Suprapubic skin (tissue), 3 donors: ENCODE measurements around the gene URB1.

Experiments
- CTCF ChIP-seq, 2 donors: fragments of 200-600 bp in 1 of 2; fragments of 450-650 bp in 1 of 2; sonication (generic) in 1 of 2; IDR thresholded peaks; one replicate each; pipeline ENCODE4 v1.5.1; 2016 to 2019; ENCODE audit warnings: antibody characterized with exemption in 2 of 2, mild to moderate bottlenecking in 1 of 2, moderate library complexity in 1 of 2
- EP300 ChIP-seq: sonication (generic); formaldehyde crosslinking; IDR thresholded peaks from one replicate; pipeline ENCODE4 v1.6.1; 2017; ENCODE audit warnings: antibody characterized with exemption
- POLR2A ChIP-seq, 2 donors: fragments of 450-650 bp; IDR thresholded peaks; one replicate each; pipeline ENCODE4 v1.6.1; 2017; ENCODE audit warnings: antibody characterized with exemption in 2 of 2, mild to moderate bottlenecking in 2 of 2, moderate library complexity in 2 of 2

- no peak for TF ChIP-seq CTCF (IDR thresholded peaks at IDR 0.05)
- no peak for TF ChIP-seq POLR2A (IDR thresholded peaks at IDR 0.05)
- no peak for TF ChIP-seq EP300
Measured at GRCh38 chr21:32281531-32281930, 111.3 kb downstream of the URB1 start.
